Prostate gland (tissue), 2 donors: Measurements from ENCODE around the gene SH3PXD2B. TPM values are rescaled to one million over a fixed set of nuclear protein-coding genes. Genes with fewer than 3 reads are reported as not detected.

Experiments
- DNase-seq: peaks from one replicate; pipeline ENCODE4 v3.0.0-alpha.2; 2019; ENCODE audit warnings: low spot score
- H3K27ac ChIP-seq, 2 donors: fragments of 200-600 bp; sonication (generic); 2 replicates each; pipeline ENCODE4 v1.5.1; 2017 to 2019
- H3K27me3 ChIP-seq: fragments of 200-600 bp; sonication (generic); replicated peaks from 2 replicates; pipeline ENCODE4 v1.5.1; 2019; ENCODE audit not compliant: insufficient read depth
- H3K36me3 ChIP-seq, 2 donors: fragments of 200-600 bp; sonication (generic); 1 replicate in 1 of 2; 2 replicates in 1 of 2; pipeline versions ENCODE4 v1.5.1 to v1.8.1; 2017 to 2019
- H3K4me1 ChIP-seq: fragments of 200-600 bp; sonication (generic); replicated peaks from 2 replicates; pipeline ENCODE4 v1.5.1; 2019
- H3K4me3 ChIP-seq, 2 donors: fragments of 200-600 bp; sonication (generic); 2 replicates each; pipeline ENCODE4 v1.5.1; 2017 to 2019
- H3K9me3 ChIP-seq: fragments of 200-600 bp; sonication (generic); 2 replicates; pipeline ENCODE4 v1.5.1; 2017
- CTCF ChIP-seq, 4 experiments: fragments of 200-600 bp in 2 of 4; fragments of 450-650 bp in 2 of 4; sonication (generic) in 2 of 4; IDR thresholded peaks; 1 replicate in 3 of 4; 2 replicates in 1 of 4; pipeline ENCODE4 v1.5.1; 2016 to 2019; ENCODE audit warnings: antibody characterized with exemption in 4 of 4, mild to moderate bottlenecking in 2 of 4, moderate library complexity in 2 of 4
- POLR2A ChIP-seq: fragments of 450-650 bp; IDR thresholded peaks from one replicate; pipeline ENCODE4 v1.6.1; 2016; ENCODE audit warnings: antibody characterized with exemption, mild to moderate bottlenecking
- POLR2AphosphoS5 ChIP-seq: sonication (generic); formaldehyde crosslinking; IDR thresholded peaks from one replicate; pipeline ENCODE4 v1.6.1; 2017; ENCODE audit warnings: antibody characterized with exemption
- WGBS: methylation state at CpG from one replicate; pipeline ENCODE4 v1.1.5; 2018; 5-methylcytosine and 5-hydroxymethylcytosine counted together
- intact Hi-C: fragments of 100-400 bp; cut with DNase I; formaldehyde crosslinking; loops from one replicate; pipeline ENCODE4 v1.14.2; 2022
- total RNA-seq, 2 donors: library from RNA; depleted of rRNA; stranded (reverse); fragments of >200 nt; gene quantifications; one replicate each; pipeline ENCODE4 v1.1.0, GENCODE V29; 2016

The SH3PXD2B gene
- total RNA-seq, 2 donors from 2014 or later: 15.8 to 38.0 TPM

GRCh38 chr5:172417130-172417841 lies 37.0 kb downstream of the SH3PXD2B start:
- intact Hi-C loops: no loop called here
- Histone ChIP-seq H3K27me3 (no peaks in the 10 kb centered on the region), H3K4me1 (peaks cover 6% of the 10 kb centered on the region), H3K4me3 (no peak overlapping the region), H3K9me3 (no peaks in the 10 kb centered on the region), H3K36me3 (no peaks in the 10 kb centered on the region), H3K27ac (peak overlapping the region; percentile 74 to 83)
- TF ChIP-seq POLR2A (no peak), CTCF (IDR thresholded peaks at IDR 0.05) (no peak), POLR2AphosphoS5 (no peak)
- DNase-seq: no peak
- 69% methylated on average over 4 of the region's 4 CpGs for WGBS

DNA sequence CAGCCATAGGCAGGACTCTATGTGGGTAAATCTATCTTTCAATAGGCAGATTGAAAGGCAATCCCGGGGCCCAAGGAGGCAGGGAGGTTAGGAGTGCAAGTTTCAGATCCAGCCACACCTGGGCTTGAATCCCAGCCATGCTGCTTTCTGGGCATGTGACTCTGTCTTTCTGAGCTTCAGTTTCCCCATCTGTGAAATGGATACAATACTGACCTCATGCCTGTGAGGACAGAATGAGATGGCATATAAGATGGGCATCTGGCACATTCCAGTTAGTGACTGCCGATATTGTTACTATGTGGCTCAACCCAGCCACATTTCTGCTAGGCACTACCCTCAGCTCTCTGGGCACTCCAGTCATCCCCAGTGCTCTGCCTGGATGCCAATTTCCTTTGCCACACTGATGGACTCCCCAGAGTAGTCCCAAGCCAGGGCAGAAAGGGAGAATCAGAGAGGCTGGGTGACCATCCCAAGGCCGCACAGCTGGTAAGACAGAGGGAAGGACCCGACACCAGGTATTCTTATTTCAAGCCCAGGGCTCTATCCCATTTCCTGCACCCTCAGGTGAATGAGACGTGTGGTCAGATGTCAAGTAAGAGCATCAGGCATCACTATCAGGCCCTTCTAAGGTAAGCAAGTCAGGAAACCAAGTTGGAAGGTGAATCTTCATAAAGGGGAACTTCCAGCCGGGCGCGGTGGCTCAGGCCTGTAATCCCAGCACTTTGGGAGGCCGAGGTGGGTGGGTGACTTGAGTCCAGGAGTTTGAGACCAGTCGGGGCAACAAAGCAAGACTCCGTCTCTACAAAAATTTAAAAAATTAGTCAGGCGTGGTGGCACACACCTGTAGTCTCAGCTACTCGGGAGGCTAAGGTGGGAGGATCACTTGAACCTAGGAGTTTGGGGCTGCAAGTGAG lies 38.7 kb downstream of the SH3PXD2B start:
- no peaks in the 10 kb centered on the region for H3K9me3 ChIP-seq
- H3K27ac ChIP-seq: peak overlapping the region; percentile 42 to 54
- DNase-seq: no peak
- intact Hi-C loops: no loop called here
- H3K36me3 ChIP-seq: no peaks in the 10 kb centered on the region
- no peak for TF ChIP-seq POLR2AphosphoS5
- no peak for TF ChIP-seq CTCF (IDR thresholded peaks at IDR 0.05)
- no peak for TF ChIP-seq POLR2A
- H3K27me3 ChIP-seq: no peaks in the 10 kb centered on the region
- 94% methylated on average over 13 of the region's 13 CpGs for WGBS
- peaks cover 6% of the 10 kb centered on the region for H3K4me1 ChIP-seq
- H3K4me3 ChIP-seq: no peak overlapping the region

- intact Hi-C loops: loop anchor here (5.0 kb wide), 1 partner anchor 38 kb away; the partner anchor contains the start of gene SH3PXD2B
- H3K27ac ChIP-seq: peak overlapping the region; percentile 54 to 58
Observed at GRCh38 chr5:172414531-172415361, 39.6 kb downstream of the SH3PXD2B start.

GRCh38 chr5:172413601-172414171 lies 40.6 kb downstream of the SH3PXD2B start:
- WGBS: 76% methylated on average over 4 of the region's 4 CpGs
- no peaks in the 10 kb centered on the region for H3K4me1 ChIP-seq
- intact Hi-C loops: loop anchor here (5.0 kb wide), 1 partner anchor 39 kb away; the partner anchor contains the start of gene SH3PXD2B

More at GRCh38 chr5:172414531-172415361, 39.6 kb downstream of the SH3PXD2B start:
- peaks cover 6% of the 10 kb centered on the region for H3K4me1 ChIP-seq
- TF ChIP-seq POLR2AphosphoS5: peak; percentile 82
- TF ChIP-seq POLR2A: no peak
- no peaks in the 10 kb centered on the region for H3K36me3 ChIP-seq
- no peaks in the 10 kb centered on the region for H3K27me3 ChIP-seq
- 34% methylated on average over 12 of the region's 13 CpGs for WGBS
- no peak overlapping the region for H3K4me3 ChIP-seq
- DNase-seq: peak; percentile 80
- no peaks in the 10 kb centered on the region for H3K9me3 ChIP-seq

More at GRCh38 chr5:172413601-172414171, 40.6 kb downstream of the SH3PXD2B start:
- no peak overlapping the region for H3K4me3 ChIP-seq
- TF ChIP-seq CTCF (IDR thresholded peaks at IDR 0.05) (no peak), POLR2A (no peak), POLR2AphosphoS5 (no peak)
- DNase-seq: no peak
- H3K27ac ChIP-seq: peak overlapping the region; percentile 58 to 62
- no peaks in the 10 kb centered on the region for H3K9me3 ChIP-seq
- no peaks in the 10 kb centered on the region for H3K36me3 ChIP-seq
- no peaks in the 10 kb centered on the region for H3K27me3 ChIP-seq
